Endothelial cell of umbilical vein (primary cell): ENCODE data around the gene B9D2. TPM values are rescaled to one million over a fixed set of nuclear protein-coding genes. Genes with fewer than 3 reads are reported as not detected.

Source experiments
- BruUV-seq: library from RNA; stranded (reverse); fragments of 400-500 nt; replicated peaks from 2 replicates; lab custom pipeline; 2021; lab: Mats Ljungman, UMichigan
- CTCF ChIA-PET: fragments of 300-600, 350-600 bp; sonication (Branson Sonifier 250); formaldehyde crosslinking; loops from one replicate; lab custom pipeline; 2021; ENCODE audit warnings: antibody characterized with exemption, inconsistent platforms; lab: Charles Lee
- POLR2A ChIA-PET: fragments of 300-600, 350-600 bp; sonication (Branson Sonifier 250); formaldehyde crosslinking; loops from one replicate; lab custom pipeline; 2021; ENCODE audit warnings: antibody characterized with exemption, inconsistent platforms; lab: Charles Lee
- DNase-seq: peaks from one replicate; pipeline ENCODE4 v3.0.0-alpha.2; 2011; ENCODE audit warnings: low read depth, low spot score
- FAIRE-seq: peaks from 2 replicates; lab custom pipeline; 2011; peaks lifted over from hg19 to GRCh38; lab: Jason Lieb, UNC
- H2AFZ ChIP-seq: 2 replicates; pipeline ENCODE4 v1.6.0; 2012; ENCODE audit warnings: low read depth, low read length, control low read depth, inconsistent platforms
- H3K27ac ChIP-seq: 2 replicates; pipeline ENCODE4 v1.5.1; 2011; ENCODE audit warnings: low read depth, mild to moderate bottlenecking, control low read depth, low read length, moderate library complexity; ENCODE audit not compliant: insufficient read depth
- H3K27me3 ChIP-seq, 2 experiments: 2 replicates each; pipeline versions ENCODE4 v1.6.0 to v1.6.1; 2011; ENCODE audit warnings: low read length in 2 of 2, mixed read lengths in 1 of 2; ENCODE audit not compliant: control insufficient read depth in 2 of 2, insufficient read depth in 2 of 2
- H3K36me3 ChIP-seq, 2 experiments: 2 replicates in 1 of 2; 3 replicates in 1 of 2; pipeline ENCODE4 v1.5.1; 2011; ENCODE audit warnings: low read length in 2 of 2, mild to moderate bottlenecking in 1 of 2, moderate library complexity in 1 of 2; ENCODE audit not compliant: control insufficient read depth in 2 of 2, insufficient read depth in 2 of 2; ENCODE audit errors: extremely low read depth in 1 of 2
- H3K4me1 ChIP-seq: 3 replicates; pipeline ENCODE4 v1.5.1; 2011; ENCODE audit warnings: mild to moderate bottlenecking, low read length; ENCODE audit not compliant: control insufficient read depth, insufficient read depth; ENCODE audit errors: extremely low read depth
- H3K4me2 ChIP-seq: 2 replicates; pipeline ENCODE4 v1.6.1; 2011; ENCODE audit warnings: low read length, control low read depth, mixed read lengths; ENCODE audit not compliant: insufficient read depth
- H3K4me3 ChIP-seq, 3 experiments: fragments of 200-600 bp in 1 of 3; sonication (generic), shearing (Covaris generic) in 1 of 3; replicated peaks in 1 of 3; 2 replicates each; pipeline ENCODE4 v1.5.1; 2011 to 2016; ENCODE audit warnings: control low read depth in 3 of 3, low read length in 3 of 3, mild to moderate bottlenecking in 2 of 3, inconsistent platforms in 1 of 3, low read depth in 1 of 3, moderate library complexity in 1 of 3; ENCODE audit not compliant: insufficient read depth in 1 of 3
- H3K79me2 ChIP-seq: 2 replicates; pipeline ENCODE4 v1.6.0; 2012; ENCODE audit warnings: low read length, inconsistent platforms; ENCODE audit not compliant: control insufficient read depth, insufficient read depth
- H3K9ac ChIP-seq: replicated peaks from 2 replicates; pipeline ENCODE3; 2011; ENCODE audit warnings: low read length, control low read depth; ENCODE audit not compliant: insufficient read depth; ENCODE audit errors: extremely low read depth
- H3K9me1 ChIP-seq: replicated peaks from 3 replicates; pipeline ENCODE4 v1.6.0; 2011; ENCODE audit warnings: mild to moderate bottlenecking, low read length; ENCODE audit not compliant: control insufficient read depth, insufficient read depth; ENCODE audit errors: extremely low read depth
- H3K9me3 ChIP-seq: replicated peaks from 2 replicates; pipeline ENCODE4 v1.5.1; 2012; ENCODE audit warnings: low read length, inconsistent platforms; ENCODE audit not compliant: control insufficient read depth, insufficient read depth
- H4K20me1 ChIP-seq: replicated peaks from 2 replicates; pipeline ENCODE3; 2011; ENCODE audit warnings: mild to moderate bottlenecking, low read length; ENCODE audit not compliant: control insufficient read depth, insufficient read depth; ENCODE audit errors: extremely low read depth
- EZH2 ChIP-seq: IDR thresholded peaks from 2 replicates; pipeline ENCODE4 v1.6.1; 2012; ENCODE audit warnings: borderline replicate concordance, low read depth, mild to moderate bottlenecking, moderate library complexity, low read length, inconsistent platforms; ENCODE audit not compliant: severe bottlenecking
- FOS ChIP-seq: IDR thresholded peaks from 2 replicates; pipeline ENCODE4 v1.6.1; 2011; ENCODE audit warnings: mild to moderate bottlenecking, low read length, moderate library complexity, borderline replicate concordance; ENCODE audit not compliant: insufficient read depth
- GATA2 ChIP-seq: IDR thresholded peaks from 2 replicates; pipeline ENCODE4 v1.7.0; 2011; ENCODE audit warnings: low read depth, mild to moderate bottlenecking, moderate library complexity, mixed read lengths, low read length; ENCODE audit not compliant: insufficient read length, insufficient read depth
- JUN ChIP-seq: IDR thresholded peaks from 2 replicates; pipeline ENCODE4 v1.6.1; 2011; ENCODE audit warnings: borderline replicate concordance, low read depth; ENCODE audit not compliant: insufficient read length, insufficient read depth
- MYC ChIP-seq: IDR thresholded peaks from one replicate; pipeline ENCODE4 v1.6.1; 2011; ENCODE audit warnings: mild to moderate bottlenecking, low read depth, low read length
- POLR2A ChIP-seq: IDR thresholded peaks from 2 replicates; pipeline ENCODE4 v1.6.1; 2012; ENCODE audit warnings: low read depth, mild to moderate bottlenecking, control low read depth, low read length
- POLR2AphosphoS5 ChIP-seq: IDR thresholded peaks from 2 replicates; pipeline ENCODE4 v1.6.1; 2012; ENCODE audit warnings: low read depth, mild to moderate bottlenecking, control low read depth, low read length, moderate library complexity; ENCODE audit not compliant: insufficient read depth
- dilution Hi-C: fragments of 300-500 bp; cut with MboI; formaldehyde crosslinking; loops from one replicate; pipeline ENCODE4 v1.15.0; 2019; ENCODE audit warnings: low sequenced_read_pairs; ENCODE audit not compliant: extremely low pct_ligation_motif_present
- intact Hi-C: fragments of 100-400 bp; cut with micrococcal nuclease; formaldehyde crosslinking; loops from one replicate; pipeline ENCODE4 v1.10.0; 2022
- polyA plus RNA-seq, 4 experiments: library from polyadenylated mRNA; depleted of rRNA in 3 of 4; stranded (reverse) in 3 of 4; unstranded in 1 of 4; fragments of >200 nt; gene quantifications; 2 replicates each; pipeline versions ENCODE4 v1.2.1 to v1.2.3, GENCODE V29; 2011 to 2012; ENCODE audit warnings: missing spikeins in 1 of 4
- total RNA-seq: library from RNA; stranded (reverse); gene quantifications from 2 replicates; pipeline ENCODE4 v1.2.3, GENCODE V29; 2021
- TF ChIP-seq, protein P1 (sequence below): IDR thresholded peaks from 2 replicates; pipeline ENCODE4 v1.6.1; 2011; ENCODE audit not compliant: insufficient read depth, insufficient read length

The B9D2 gene
- total and polyA plus RNA-seq, 2 donors (not counting 3 experiments of a cell fraction or from before 2014, with no cell fraction given) = 12.2 to 23.9 TPM

DNA sequence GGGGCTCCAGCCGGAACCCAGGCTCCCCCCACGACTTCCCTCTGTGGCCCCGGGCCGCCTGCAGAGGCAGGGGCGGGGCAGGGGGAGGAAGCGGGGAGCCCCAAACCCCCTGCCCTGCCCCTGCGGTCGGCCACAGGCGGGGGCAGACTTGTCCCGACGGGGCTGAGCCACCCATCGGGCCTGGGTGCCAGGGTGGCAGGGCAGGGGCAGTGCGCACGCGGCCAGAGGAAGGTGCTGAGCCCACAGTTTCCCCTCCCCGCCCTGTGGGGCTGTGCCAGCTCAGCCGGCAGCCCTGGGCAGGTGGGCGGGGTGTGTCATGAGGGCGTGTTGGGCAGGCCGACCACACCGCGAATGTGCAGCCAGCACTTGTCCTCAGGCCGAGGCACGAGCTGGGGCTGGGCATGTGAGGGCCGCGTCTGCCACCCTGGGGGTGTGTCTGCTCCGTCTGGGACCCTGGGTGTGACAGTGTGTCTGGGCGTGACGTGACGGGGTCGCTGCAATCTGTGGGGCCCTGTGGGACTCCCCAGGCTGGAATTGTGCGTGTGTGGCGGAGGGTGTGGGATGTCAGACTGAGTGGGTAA lies 36.3 kb downstream of the B9D2 start:
- Histone ChIP-seq H3K4me2 (peak overlapping the region; percentile 63), H3K9me1 (no peaks in the 10 kb centered on the region), H3K9ac (peak overlapping the region; percentile 65), H3K27ac (peak overlapping the region; percentile 100), H3K4me3 (peak overlapping the region in 1 of 3 experiments; percentile 1), H2AFZ (no peak overlapping the region), H3K9me3 (no peaks in the 10 kb centered on the region), H4K20me1 (no peaks in the 10 kb centered on the region), H3K4me1 (peaks cover 61% of the 10 kb centered on the region), H3K79me2 (peaks cover 10% of the 10 kb centered on the region), H3K36me3 (peaks cover 8 to 32% of the 10 kb centered on the region in 2 experiments), H3K27me3 (no peaks in the 10 kb centered on the region)
- FAIRE-seq (peak; percentile 86), DNase-seq (peak; percentile 88)
- no TSS peak for BruUV-seq
- dilution Hi-C loops (no loop called here), intact Hi-C loops (loop anchor here (1.0 kb wide), 1 partner anchor 24 kb away; no protein-coding TSS in a partner anchor)
- TF ChIP-seq POLR2A (no peak), JUN (no peak), GATA2 (no peak), POLR2AphosphoS5 (peak; percentile 98), FOS (peak; percentile 51)
- TF ChIP-seq, protein P1, sequence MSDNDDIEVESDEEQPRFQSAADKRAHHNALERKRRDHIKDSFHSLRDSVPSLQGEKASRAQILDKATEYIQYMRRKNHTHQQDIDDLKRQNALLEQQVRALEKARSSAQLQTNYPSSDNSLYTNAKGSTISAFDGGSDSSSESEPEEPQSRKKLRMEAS = no peak
- ChIA-PET POLR2A (interaction anchor here (1.0 kb wide), 1 partner anchor 25 kb away, joined by 3 read pairs; no protein-coding TSS in a partner anchor), CTCF (interaction anchor here (0.9 to 3.1 kb wide), 7 partner anchors 17 to 243 kb away, joined by 3 to 28 read pairs (median 4); partner anchors contain the start of genes CCDC97 and TGFB1)

- Histone ChIP-seq H3K27ac (peak overlapping the region; percentile 100), H3K36me3 (peaks cover 4 to 29% of the 10 kb centered on the region in 2 experiments), H3K9ac (peak overlapping the region; percentile 65), H3K4me1 (peaks cover 66% of the 10 kb centered on the region), H3K9me1 (no peaks in the 10 kb centered on the region), H3K4me2 (peak overlapping the region; percentile 63), H3K27me3 (no peaks in the 10 kb centered on the region), H3K9me3 (no peaks in the 10 kb centered on the region), H4K20me1 (no peaks in the 10 kb centered on the region), H3K79me2 (peaks cover 10% of the 10 kb centered on the region), H3K4me3 (peak overlapping the region in 1 of 3 experiments; percentile 27), H2AFZ (no peak overlapping the region)
- DNase-seq (no peak), FAIRE-seq (no peak)
- dilution Hi-C loops = no loop called here
- BruUV-seq = no TSS peak
- TF ChIP-seq EZH2 (no peak), FOS (no peak), MYC (no peak)
- TF ChIP-seq, protein P1 = peak; percentile 5
- ChIA-PET POLR2A (interaction anchor here (1.0 kb wide), 1 partner anchor 25 kb away, joined by 3 read pairs; no protein-coding TSS in a partner anchor), CTCF (interaction anchor here (0.9 to 3.1 kb wide), 7 partner anchors 17 to 243 kb away, joined by 3 to 28 read pairs (median 4); partner anchors contain the start of genes CCDC97 and TGFB1)
- intact Hi-C loops = loop anchor here (1.0 kb wide), 1 partner anchor 24 kb away; no protein-coding TSS in a partner anchor
These were observed 36.8 kb downstream of the B9D2 start for GRCh38 chr19:41327076-41327575.
